Epithelial cell of esophagus (primary cell): ENCODE results near the gene RET.

Source experiments
- DNase-seq: peaks from one replicate; pipeline ENCODE4 v3.0.0; 2010; ENCODE audit warnings: low read depth
- H3K4me3 ChIP-seq: 2 replicates; pipeline ENCODE4 v1.5.1; 2011; ENCODE audit warnings: mild to moderate bottlenecking, low read length, control low read depth
- CTCF ChIP-seq: IDR thresholded peaks from 2 replicates; pipeline ENCODE4 v1.5.1; 2011; ENCODE audit warnings: low read depth, mild to moderate bottlenecking, low read length, control low read depth, inconsistent platforms; ENCODE audit not compliant: insufficient read depth; ENCODE audit errors: missing control alignments

RET gene

GRCh38 chr10:43062402-43063160, 14.3 kb upstream of the RET start:
- H3K4me3 ChIP-seq: no peak overlapping the region
- DNase-seq: no peak
- TF ChIP-seq CTCF: no peak

GRCh38 chr10:43064331-43065075, 12.4 kb upstream of the RET start:
- DNase-seq: no peak
- no peak for TF ChIP-seq CTCF
- no peak overlapping the region for H3K4me3 ChIP-seq

- TF ChIP-seq CTCF: no peak
- no peak for DNase-seq
- no peak overlapping the region for H3K4me3 ChIP-seq
These were observed 11.6 kb upstream of the RET start for GRCh38 chr10:43065234-43065633.

GRCh38 chr10:43065761-43066160, 11.1 kb upstream of the RET start:
- DNase-seq: no peak
- no peak overlapping the region for H3K4me3 ChIP-seq
- TF ChIP-seq CTCF: no peak

- no peak for TF ChIP-seq CTCF
These were observed 10.4 kb upstream of the RET start for GRCh38 chr10:43066481-43066880.

GRCh38 chr10:43067391-43068135, 9.3 kb upstream of the RET start:
- no peak for DNase-seq

More at GRCh38 chr10:43066481-43066880, 10.4 kb upstream of the RET start:
- no peak for DNase-seq
- no peak overlapping the region for H3K4me3 ChIP-seq

More at GRCh38 chr10:43067391-43068135, 9.3 kb upstream of the RET start:
- no peak overlapping the region for H3K4me3 ChIP-seq
- no peak for TF ChIP-seq CTCF
